ENCODE results near the gene FAM168A. TPM values are rescaled to one million over a fixed set of nuclear protein-coding genes. Genes with fewer than 3 reads are reported as not detected.

The FAM168A gene
- total RNA-seq, 4 donors from 2014 or later = 31.1 to 50.8 (median 41.1) TPM

DNA sequence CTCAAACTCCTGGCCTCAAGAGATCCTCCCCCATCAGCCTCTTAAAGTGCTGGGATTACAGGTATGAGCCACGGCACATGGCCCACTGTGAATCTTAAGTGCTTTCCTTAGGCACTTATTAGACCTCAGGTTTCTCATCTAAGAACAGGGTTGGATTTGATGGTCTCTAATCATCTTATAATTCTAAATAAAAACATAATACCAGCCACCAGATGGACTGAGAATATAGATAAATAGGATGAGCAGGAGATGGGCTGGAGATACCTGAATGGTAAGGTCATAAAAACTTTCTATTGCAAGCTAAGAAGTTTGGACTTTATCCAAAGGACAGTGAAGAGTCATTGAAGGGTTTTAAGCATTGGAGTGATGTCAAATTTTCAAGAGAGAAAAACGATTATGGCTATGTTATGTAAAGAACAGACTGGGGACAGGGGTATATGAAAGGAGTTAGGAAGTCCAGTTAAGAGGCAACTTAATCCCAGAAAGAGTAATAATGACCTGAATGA lies 136.5 kb downstream of the FAM168A start:
- 56% methylated on average over 2 of the region's 2 CpGs for WGBS
- no peaks in the 10 kb centered on the region for H3K27me3 ChIP-seq
- H3K9me3 ChIP-seq = no peaks in the 10 kb centered on the region
- intact Hi-C loops (cut with DNase I) = no loop called here
- TF ChIP-seq, protein P1, sequence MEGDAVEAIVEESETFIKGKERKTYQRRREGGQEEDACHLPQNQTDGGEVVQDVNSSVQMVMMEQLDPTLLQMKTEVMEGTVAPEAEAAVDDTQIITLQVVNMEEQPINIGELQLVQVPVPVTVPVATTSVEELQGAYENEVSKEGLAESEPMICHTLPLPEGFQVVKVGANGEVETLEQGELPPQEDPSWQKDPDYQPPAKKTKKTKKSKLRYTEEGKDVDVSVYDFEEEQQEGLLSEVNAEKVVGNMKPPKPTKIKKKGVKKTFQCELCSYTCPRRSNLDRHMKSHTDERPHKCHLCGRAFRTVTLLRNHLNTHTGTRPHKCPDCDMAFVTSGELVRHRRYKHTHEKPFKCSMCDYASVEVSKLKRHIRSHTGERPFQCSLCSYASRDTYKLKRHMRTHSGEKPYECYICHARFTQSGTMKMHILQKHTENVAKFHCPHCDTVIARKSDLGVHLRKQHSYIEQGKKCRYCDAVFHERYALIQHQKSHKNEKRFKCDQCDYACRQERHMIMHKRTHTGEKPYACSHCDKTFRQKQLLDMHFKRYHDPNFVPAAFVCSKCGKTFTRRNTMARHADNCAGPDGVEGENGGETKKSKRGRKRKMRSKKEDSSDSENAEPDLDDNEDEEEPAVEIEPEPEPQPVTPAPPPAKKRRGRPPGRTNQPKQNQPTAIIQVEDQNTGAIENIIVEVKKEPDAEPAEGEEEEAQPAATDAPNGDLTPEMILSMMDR (IDR thresholded peaks at IDR 0.05) = no peak
- no peaks in the 10 kb centered on the region for H3K36me3 ChIP-seq
- no peak overlapping the region for H3K27ac ChIP-seq (replicated peaks in 1 of 4)
- H3K4me1 ChIP-seq = peaks cover 17 to 32% (median 21%) of the 10 kb centered on the region in 4 donors
- no peak for DNase-seq (ENCODE audit: extremely low spot score)
- no peak overlapping the region for H3K4me3 ChIP-seq

DNA sequence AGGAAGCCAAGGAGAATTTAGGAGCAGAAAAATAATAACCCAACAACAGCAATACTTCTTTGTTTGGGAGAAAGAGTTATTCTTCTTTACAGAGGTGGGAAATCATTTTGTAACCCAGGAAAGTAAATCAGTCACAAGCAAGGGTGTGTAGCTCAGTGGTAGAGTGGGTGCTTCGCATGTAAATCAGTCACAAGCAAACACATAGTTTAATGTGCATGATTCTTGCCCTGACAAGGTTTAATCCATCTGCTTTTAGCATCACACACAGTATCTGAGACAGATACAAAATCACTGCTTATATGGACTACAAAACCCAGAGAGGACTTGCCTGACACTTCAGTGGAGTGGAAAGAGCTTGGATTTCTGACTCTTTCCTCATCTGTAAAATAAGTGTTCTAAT lies 139.7 kb downstream of the FAM168A start:
- TF ChIP-seq EP300 (IDR thresholded peaks at IDR 0.05) (no peak), POLR2AphosphoS5 (IDR thresholded peaks at IDR 0.05) (no peak), POLR2A (IDR thresholded peaks at IDR 0.05; ENCODE audit: low read depth) (no peak)
- TF ChIP-seq, protein P1 (IDR thresholded peaks at IDR 0.05) = no peak
- H3K36me3 ChIP-seq = no peaks in the 10 kb centered on the region
- H3K4me1 ChIP-seq = peaks cover 0 to 14% (median 8%) of the 10 kb centered on the region in 4 donors
- no peaks in the 10 kb centered on the region for H3K9me3 ChIP-seq
- intact Hi-C loops (cut with DNase I) = no loop called here
- no peak for DNase-seq (ENCODE audit: extremely low spot score)
- WGBS = 91% methylated on average over 1 of the region's 1 CpG
- H3K4me3 ChIP-seq = no peak overlapping the region
- H3K27ac ChIP-seq (replicated peaks in 1 of 4) = no peak overlapping the region
- no peaks in the 10 kb centered on the region for H3K27me3 ChIP-seq

DNA sequence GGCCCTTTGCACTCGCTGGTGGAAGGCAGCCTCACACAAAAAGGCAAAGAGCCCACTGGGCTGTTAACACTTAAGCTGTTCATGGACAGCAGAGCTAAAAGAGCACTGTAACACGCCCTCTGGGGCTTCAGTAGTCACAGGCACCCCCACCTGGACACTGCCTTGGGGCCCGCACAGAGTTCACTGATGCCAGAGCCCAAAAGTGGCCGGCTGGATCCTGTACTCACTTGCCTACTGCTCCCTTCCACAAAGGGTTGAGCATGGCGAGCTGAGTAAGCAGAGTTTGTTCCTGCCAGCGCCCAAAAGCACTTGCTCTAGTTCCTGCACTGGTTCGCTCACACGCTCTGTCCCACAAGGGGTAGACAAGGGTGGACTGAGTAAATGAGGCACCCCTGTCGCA lies 142.9 kb downstream of the FAM168A start:
- DNase-seq (ENCODE audit: extremely low spot score) = no peak
- Histone ChIP-seq H3K27ac (replicated peaks in 1 of 4) (no peak overlapping the region), H3K9me3 (no peaks in the 10 kb centered on the region), H3K36me3 (no peaks in the 10 kb centered on the region), H3K27me3 (no peaks in the 10 kb centered on the region), H3K4me3 (no peak overlapping the region), H3K4me1 (peaks cover 0 to 8% (median 5%) of the 10 kb centered on the region in 4 donors)
- intact Hi-C loops (cut with DNase I) = no loop called here
- TF ChIP-seq POLR2AphosphoS5 (IDR thresholded peaks at IDR 0.05) (no peak), POLR2A (IDR thresholded peaks at IDR 0.05; ENCODE audit: low read depth) (no peak), EP300 (IDR thresholded peaks at IDR 0.05) (no peak)
- TF ChIP-seq, protein P1 (IDR thresholded peaks at IDR 0.05) = no peak
- 89% methylated on average over 9 of the region's 9 CpGs for WGBS

DNA sequence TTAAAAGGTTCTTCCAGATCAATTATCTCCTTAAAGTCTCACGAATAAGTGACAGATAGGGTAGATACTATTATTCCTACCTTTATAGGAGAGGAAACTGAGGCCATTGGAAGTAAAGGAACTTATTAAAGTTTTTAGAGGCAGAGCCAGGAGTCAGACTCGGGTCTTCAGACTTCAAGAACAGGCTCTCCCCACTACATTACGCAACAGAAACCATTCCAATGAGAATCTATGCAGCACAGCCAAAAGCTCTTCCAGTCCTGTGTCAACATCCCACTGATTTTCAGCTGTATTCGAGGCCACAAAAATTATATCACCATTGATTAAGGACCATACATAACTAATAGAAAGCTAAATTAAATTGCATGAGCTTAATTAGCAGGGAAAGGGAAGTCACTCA lies 144.3 kb downstream of the FAM168A start:
- Histone ChIP-seq H3K36me3 (no peaks in the 10 kb centered on the region), H3K27me3 (no peaks in the 10 kb centered on the region), H3K4me1 (peaks cover 0 to 8% (median 5%) of the 10 kb centered on the region in 4 donors), H3K9me3 (no peaks in the 10 kb centered on the region), H3K4me3 (no peak overlapping the region), H3K27ac (replicated peaks in 1 of 4) (no peak overlapping the region)
- 89% methylated on average over 4 of the region's 4 CpGs for WGBS
- no peak for DNase-seq (ENCODE audit: extremely low spot score)
- intact Hi-C loops (cut with DNase I) = no loop called here
- TF ChIP-seq POLR2AphosphoS5 (IDR thresholded peaks at IDR 0.05) (no peak), EP300 (IDR thresholded peaks at IDR 0.05) (no peak), POLR2A (IDR thresholded peaks at IDR 0.05; ENCODE audit: low read depth) (no peak)
- TF ChIP-seq, protein P1 (IDR thresholded peaks at IDR 0.05) = no peak

DNA sequence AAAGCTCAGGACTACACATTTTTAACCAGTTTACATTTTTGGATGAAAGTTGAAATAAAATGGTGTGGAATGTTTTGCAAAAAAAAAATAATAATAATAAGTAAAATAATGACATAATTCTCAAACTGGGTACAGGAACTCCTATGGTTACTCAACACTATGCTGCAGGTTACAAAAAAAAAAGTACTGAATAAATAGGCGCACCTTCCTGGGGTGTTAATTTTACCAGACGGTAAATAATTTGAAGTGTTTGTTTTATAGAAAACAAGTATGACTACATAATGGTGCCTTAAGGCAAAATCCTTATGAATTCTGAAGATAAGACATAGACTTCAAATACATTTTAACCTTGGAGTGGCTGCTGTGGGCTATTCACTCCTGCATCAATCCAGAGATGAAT lies 145.2 kb downstream of the FAM168A start:
- TF ChIP-seq POLR2AphosphoS5 (IDR thresholded peaks at IDR 0.05) (no peak), EP300 (IDR thresholded peaks at IDR 0.05) (no peak), POLR2A (IDR thresholded peaks at IDR 0.05; ENCODE audit: low read depth) (no peak)
- TF ChIP-seq, protein P1 (IDR thresholded peaks at IDR 0.05) = no peak
- Histone ChIP-seq H3K36me3 (no peaks in the 10 kb centered on the region), H3K4me3 (no peak overlapping the region), H3K4me1 (peaks cover 0 to 8% (median 5%) of the 10 kb centered on the region in 4 donors), H3K9me3 (no peaks in the 10 kb centered on the region), H3K27me3 (no peaks in the 10 kb centered on the region), H3K27ac (replicated peaks in 1 of 4) (no peak overlapping the region)
- WGBS = 99% methylated on average over 2 of the region's 2 CpGs
- DNase-seq (ENCODE audit: extremely low spot score) = no peak
- intact Hi-C loops (cut with DNase I) = no loop called here

Data from esophagus muscularis mucosa (tissue), 4 donors.